Measurements from ENCODE around the gene PCDHA6.
"Not testable (repeated sequence)": the region's sequence is repeated elsewhere in the genome, so short reads cannot be mapped to it uniquely, and the experiment has no call there.

Gene PCDHA6

GRCh38 chr5:140862441-140863295 lies 34.9 kb downstream of the PCDHA6 start:
- Histone ChIP-seq H3K27ac (no peak overlapping the region), H3K4me3 (no peak overlapping the region)
- TF ChIP-seq CTCF (IDR thresholded peaks at IDR 0.05): no peak
- DNase-seq (ENCODE audit: low spot score): no peak

GRCh38 chr5:140868721-140869554 lies 41.2 kb downstream of the PCDHA6 start, which contains the start of gene PCDHA11:
PCDHA11 (plus strand) TSS chr5:140868957; CDS start chr5:140869104, 147 bp downstream.
- DNase-seq (ENCODE audit: low spot score): no peak
- Histone ChIP-seq H3K27ac (no peak within 1 kb of the TSS), H3K4me3 (peak within 1 kb of the TSS; percentile 27)
- no peak for TF ChIP-seq CTCF (IDR thresholded peaks at IDR 0.05)

DNA sequence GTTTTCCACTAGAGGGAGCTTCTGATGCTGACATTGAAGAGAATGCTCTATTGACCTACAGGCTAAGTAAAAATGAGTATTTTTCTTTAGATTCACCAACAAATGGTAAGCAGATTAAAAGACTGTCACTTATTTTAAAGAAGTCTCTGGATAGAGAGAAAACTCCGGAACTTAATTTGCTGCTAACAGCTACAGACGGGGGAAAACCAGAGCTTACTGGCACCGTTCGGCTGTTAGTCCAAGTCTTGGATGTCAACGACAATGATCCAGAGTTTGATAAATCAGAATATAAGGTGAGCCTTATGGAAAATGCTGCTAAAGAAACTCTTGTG lies 41.8 kb downstream of the PCDHA6 start:
- DNase-seq (ENCODE audit: low spot score): no peak
- no peak overlapping the region for H3K27ac ChIP-seq
- H3K4me3 ChIP-seq: peak overlapping the region; percentile 27
- TF ChIP-seq CTCF (IDR thresholded peaks at IDR 0.05): no peak

GRCh38 chr5:140870221-140871201 lies 42.8 kb downstream of the PCDHA6 start:
- no peak overlapping the region for H3K27ac ChIP-seq
- H3K4me3 ChIP-seq: no peak overlapping the region
- no peak for TF ChIP-seq CTCF (IDR thresholded peaks at IDR 0.05)
- DNase-seq (ENCODE audit: low spot score): no peak

DNA sequence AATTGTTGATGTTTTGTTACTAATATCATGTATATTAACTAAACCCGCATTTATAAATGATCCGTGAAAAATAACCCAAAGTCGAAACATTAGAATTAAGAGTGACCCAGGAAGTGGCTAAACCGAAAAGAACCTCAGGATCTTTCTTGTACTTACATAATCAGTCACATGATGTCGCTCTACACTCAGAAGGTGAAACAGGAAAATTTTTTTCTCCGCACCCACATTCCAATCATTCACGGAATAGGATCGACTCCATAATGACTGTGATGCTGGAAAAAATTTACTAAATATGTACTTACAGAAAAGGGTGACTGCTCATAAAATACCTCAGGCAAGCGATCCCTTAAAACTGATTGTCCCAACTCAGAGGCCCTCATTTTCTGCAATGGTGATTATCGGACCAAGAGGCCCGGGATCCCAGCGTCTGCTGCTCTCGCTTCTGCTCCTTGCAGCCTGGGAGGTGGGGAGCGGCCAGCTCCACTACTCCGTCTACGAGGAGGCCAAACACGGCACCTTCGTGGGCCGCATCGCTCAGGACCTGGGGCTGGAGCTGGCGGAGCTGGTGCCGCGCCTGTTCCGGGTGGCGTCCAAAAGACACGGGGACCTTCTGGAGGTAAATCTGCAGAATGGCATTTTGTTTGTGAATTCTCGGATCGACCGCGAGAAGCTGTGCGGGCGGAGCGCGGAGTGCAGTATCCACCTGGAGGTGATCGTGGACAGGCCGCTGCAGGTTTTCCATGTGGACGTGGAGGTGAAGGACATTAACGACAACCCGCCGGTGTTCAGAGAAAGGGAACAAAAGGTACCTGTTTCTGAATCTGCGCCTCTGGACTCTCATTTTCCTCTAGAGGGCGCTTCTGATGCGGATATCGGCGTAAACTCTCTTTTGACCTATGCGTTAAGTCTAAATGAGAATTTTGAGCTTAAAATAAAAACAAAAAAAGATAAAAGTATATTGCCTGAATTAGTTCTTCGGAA lies 47.6 kb downstream of the PCDHA6 start, which contains the start of gene PCDHA12:
PCDHA12 (plus strand) TSS at position 224 of the 981 bp plus-strand sequence; CDS start at position 389, 165 bp downstream.
- Histone ChIP-seq H3K27ac (no peak within 1 kb of the TSS), H3K4me3 (peak within 1 kb of the TSS; percentile 18)
- DNase-seq (ENCODE audit: low spot score): no peak
- TF ChIP-seq CTCF (IDR thresholded peaks at IDR 0.05): no peak

- not testable (repeated sequence) for DNase-seq (ENCODE audit: low spot score); H3K27ac ChIP-seq
- H3K4me3 ChIP-seq: peak overlapping the region; percentile 7
Observed at GRCh38 chr5:140876541-140877261, 48.9 kb downstream of the PCDHA6 start.

All from coronary artery (tissue), 2 donors.